Stimulated activated CD4-positive, alpha-beta T cell treated with anti-CD3 and anti-CD28 coated beads, Interleukin-1b, Interleukin-23, amount 100 ng/mL, for 1 hour (primary cell): ENCODE data around the gene C4orf17.
"Not testable (repeated sequence)": the region's sequence is repeated elsewhere in the genome, so short reads cannot be mapped to it uniquely, and the experiment has no call there.

Experiments
- DNase-seq, 2 donors: peaks; one replicate each; pipeline ENCODE4 v3.0.0-alpha.2; 2020; ENCODE audit warnings: low read depth in 2 of 2

Gene C4orf17

GRCh38 chr4:99510721-99511120 is at the start of gene C4orf17:
Gene C4orf17, plus strand, starts transcription at chr4:99511021. Its CDS starts 2,061 bp downstream, at chr4:99513082.
- no peak for DNase-seq

- DNase-seq, result no peak
These were observed 49.0 kb upstream of the C4orf17 start for GRCh38 chr4:99461623-99462401.

GRCh38 chr4:99462875-99463464 is 47.9 kb upstream of the C4orf17 start:
- DNase-seq, result peak in 1 of 2 donors; percentile 21

GRCh38 chr4:99463566-99463965 is 47.3 kb upstream of the C4orf17 start:
- DNase-seq, result no peak

- DNase-seq, result no peak
These were observed 42.9 kb upstream of the C4orf17 start for GRCh38 chr4:99467887-99468286.

- no peak for DNase-seq
These were observed 41.9 kb upstream of the C4orf17 start for GRCh38 chr4:99468889-99469288.

GRCh38 chr4:99471349-99471748 is 39.5 kb upstream of the C4orf17 start:
- DNase-seq, result no peak

GRCh38 chr4:99471896-99472295 is 38.9 kb upstream of the C4orf17 start:
- DNase-seq, result no peak

GRCh38 chr4:99473131-99473530 is 37.7 kb upstream of the C4orf17 start:
- no peak for DNase-seq

- no peak for DNase-seq
These were observed 27.2 kb upstream of the C4orf17 start for GRCh38 chr4:99483636-99484035.

- no peak for DNase-seq
These were observed 25.6 kb upstream of the C4orf17 start for GRCh38 chr4:99485212-99485611.

GRCh38 chr4:99486648-99487047 is 24.2 kb upstream of the C4orf17 start:
- DNase-seq, result not testable (repeated sequence)

- DNase-seq, result no peak
These were observed 20.5 kb upstream of the C4orf17 start for GRCh38 chr4:99490286-99490685.

- DNase-seq, result no peak
These were observed 5.9 kb upstream of the C4orf17 start for GRCh38 chr4:99504804-99505502.

- DNase-seq, result no peak
These were observed 4.0 kb upstream of the C4orf17 start for GRCh38 chr4:99506781-99507180.

GRCh38 chr4:99507349-99507748 is 3.5 kb upstream of the C4orf17 start:
- DNase-seq, result no peak

- no peak for DNase-seq
These were observed 3.1 kb upstream of the C4orf17 start for GRCh38 chr4:99507762-99508161.

- DNase-seq, result no peak
These were observed 7.9 kb downstream of the C4orf17 start for GRCh38 chr4:99518601-99519295.

GRCh38 chr4:99529228-99529627 is 18.4 kb downstream of the C4orf17 start:
- DNase-seq, result no peak

GRCh38 chr4:99529956-99530355 is 19.1 kb downstream of the C4orf17 start:
- DNase-seq, result no peak

GRCh38 chr4:99534699-99535098 is 23.9 kb downstream of the C4orf17 start:
- not testable (repeated sequence) for DNase-seq

- no peak for DNase-seq
These were observed 25.4 kb downstream of the C4orf17 start for GRCh38 chr4:99536271-99536670.
